ENCODE results near the gene MYLK4.

MYLK4 gene

DNA sequence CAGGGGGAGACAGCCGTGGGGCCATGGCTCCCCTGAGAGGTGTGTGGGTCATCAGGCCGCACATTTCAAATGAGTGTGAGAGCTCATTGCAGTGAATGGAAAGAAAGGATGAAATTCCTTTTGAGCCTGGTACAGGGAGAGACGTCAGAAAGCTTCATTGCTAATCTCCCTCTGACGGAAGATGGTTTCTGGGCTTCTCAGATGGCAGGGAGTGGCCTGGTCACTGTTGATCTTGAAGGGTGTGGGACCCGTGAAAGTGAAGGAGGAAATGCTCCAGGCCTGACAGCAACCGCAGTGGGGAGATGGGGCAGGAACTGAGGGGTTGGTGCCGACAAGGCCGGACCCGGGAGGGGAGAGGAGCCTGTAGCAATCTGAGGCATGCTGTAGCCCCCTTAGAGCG, 127.4 kb downstream of the MYLK4 start:
- no peak for DNase-seq

DNA sequence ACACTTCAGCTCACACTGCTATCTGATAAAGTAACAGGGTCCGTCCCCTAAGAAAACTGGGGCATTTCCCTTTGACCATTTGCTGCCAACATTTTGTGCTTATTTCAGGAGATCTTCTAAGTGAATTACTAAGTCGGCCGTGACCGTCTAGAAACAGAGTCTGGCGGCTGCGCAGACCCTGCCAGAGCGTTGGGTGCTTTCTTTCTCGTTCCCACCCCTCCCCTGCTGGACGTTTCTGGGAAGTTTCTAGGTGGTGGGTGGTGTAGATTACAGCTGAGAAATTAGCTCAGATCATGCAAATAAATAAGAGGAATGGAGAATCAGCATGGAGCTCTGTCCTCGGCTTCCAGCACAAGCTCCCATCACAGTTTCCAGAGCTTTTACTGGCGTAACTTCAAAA, 128.1 kb downstream of the MYLK4 start:
- no peak for DNase-seq

DNA sequence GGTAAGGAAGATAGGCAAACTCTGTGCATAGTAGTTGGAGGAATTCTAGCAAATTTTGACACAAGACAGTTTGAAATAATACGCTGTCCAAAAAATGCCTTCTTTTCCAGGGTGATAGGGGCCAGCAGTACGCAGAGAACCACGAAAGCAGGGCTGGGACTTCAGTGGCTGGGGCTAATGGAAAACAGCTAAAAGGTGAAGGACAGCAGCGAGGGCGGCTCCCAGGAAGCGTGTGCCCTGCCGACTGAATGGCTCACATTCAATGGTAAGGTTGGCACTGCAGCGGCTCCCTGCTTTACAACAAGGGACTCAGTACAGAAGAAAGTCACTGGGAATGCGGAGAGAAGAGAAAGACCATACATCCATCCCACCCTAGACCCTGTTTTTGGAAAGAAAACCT, 131.1 kb downstream of the MYLK4 start:
- DNase-seq: no peak

DNA sequence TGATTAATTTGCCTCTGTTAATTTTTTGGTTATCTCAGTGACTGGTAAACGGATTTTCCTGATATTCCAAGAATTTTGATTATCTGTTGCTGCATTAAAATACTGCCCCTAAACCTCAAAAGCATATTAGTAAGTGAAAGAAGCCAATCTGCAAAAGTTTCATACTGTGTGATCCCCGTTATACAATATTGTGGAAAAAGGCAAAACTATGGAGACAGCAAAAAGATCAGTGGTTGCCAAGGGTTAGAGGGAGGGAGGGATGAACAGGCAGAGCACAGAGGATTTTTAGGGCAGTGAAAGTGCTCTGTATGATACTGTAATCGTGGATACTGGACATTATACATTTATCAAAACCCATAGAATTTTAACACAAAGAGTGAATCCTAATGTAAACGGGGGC, 133.0 kb downstream of the MYLK4 start:
- DNase-seq: no peak

DNA sequence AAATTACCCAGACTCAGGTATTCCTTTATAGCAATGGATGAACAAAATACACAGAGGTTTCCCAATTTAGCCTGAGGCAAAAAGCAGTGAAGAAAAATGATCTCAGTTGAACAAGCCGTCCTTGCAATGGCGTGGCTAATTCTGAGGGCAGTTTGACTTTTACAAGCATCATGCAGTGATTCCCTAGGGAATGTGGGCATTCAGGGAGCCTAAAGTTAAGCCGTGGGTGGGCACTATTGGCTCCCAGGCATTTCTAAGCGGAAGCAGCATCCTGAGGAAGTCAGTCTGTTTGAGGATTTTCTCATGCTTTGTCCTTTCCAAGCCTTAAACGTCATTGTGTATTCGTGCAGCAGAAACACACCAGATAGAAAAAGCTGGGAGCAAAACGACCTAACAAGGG, 133.9 kb downstream of the MYLK4 start:
- DNase-seq: no peak

DNA sequence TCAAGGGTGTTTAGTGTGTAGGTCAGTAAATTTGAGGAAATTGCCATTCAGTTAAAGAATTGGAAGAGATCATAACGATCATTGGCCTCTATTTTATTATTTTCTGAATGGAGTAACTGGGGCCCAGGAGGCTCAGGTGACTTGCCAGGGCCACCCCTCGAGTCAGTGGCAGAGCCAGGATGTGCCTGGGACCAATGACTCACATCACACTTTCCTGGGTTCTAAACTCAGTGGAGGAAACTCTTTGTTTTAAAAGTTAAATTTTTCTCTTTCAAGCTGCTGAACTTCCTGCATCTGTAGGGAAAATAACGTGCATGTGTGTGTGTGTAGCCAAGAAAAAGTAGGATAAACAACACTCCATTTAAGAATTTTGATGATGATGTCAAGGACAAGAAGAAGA, 135.5 kb downstream of the MYLK4 start:
- DNase-seq: no peak

DNA sequence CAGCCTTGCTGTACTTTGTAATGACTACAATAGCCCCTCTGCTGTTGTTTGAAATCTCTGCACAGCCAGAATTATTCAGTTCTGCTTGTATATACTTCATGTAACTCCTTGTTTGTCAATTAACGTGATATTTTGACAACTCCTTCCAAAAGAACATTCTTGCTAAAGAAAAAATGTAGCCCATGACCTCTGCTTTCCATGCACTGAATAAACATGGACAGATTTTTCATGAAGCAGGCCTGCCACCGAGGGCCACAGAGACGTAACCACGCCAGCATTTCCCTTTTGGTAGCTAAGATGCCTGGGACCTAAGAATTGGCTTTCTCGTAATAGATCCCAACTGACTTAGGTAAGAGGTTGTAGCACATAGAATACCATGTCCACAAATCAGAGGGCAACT, 135.9 kb downstream of the MYLK4 start:
- no peak for DNase-seq

DNA sequence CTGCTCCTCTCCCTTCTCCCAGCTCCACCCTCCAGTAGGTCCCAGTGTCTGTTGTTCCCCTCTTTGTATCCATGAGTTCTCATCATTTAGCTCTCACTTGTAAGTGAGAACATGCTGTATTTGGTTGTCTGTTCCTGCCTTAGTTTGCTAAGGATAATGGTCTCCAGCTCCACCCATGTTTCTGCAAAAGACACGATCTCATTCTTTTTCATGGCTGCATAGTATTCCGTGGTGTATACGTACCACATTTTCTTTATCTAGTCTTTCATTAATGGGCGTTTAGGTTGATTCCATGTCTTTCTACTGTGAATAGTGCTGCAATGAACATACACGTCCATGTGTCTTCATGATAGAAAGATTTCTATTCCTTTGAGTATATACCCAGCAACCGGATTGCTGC, 136.6 kb downstream of the MYLK4 start:
- no peak for DNase-seq
